ENCODE measurements around the gene HOXA11. TPM values are rescaled to one million over a fixed set of nuclear protein-coding genes. Genes with fewer than 3 reads are reported as not detected.

The HOXA11 gene
- total RNA-seq, 1 donor from 2014 or later = not detected

DNA sequence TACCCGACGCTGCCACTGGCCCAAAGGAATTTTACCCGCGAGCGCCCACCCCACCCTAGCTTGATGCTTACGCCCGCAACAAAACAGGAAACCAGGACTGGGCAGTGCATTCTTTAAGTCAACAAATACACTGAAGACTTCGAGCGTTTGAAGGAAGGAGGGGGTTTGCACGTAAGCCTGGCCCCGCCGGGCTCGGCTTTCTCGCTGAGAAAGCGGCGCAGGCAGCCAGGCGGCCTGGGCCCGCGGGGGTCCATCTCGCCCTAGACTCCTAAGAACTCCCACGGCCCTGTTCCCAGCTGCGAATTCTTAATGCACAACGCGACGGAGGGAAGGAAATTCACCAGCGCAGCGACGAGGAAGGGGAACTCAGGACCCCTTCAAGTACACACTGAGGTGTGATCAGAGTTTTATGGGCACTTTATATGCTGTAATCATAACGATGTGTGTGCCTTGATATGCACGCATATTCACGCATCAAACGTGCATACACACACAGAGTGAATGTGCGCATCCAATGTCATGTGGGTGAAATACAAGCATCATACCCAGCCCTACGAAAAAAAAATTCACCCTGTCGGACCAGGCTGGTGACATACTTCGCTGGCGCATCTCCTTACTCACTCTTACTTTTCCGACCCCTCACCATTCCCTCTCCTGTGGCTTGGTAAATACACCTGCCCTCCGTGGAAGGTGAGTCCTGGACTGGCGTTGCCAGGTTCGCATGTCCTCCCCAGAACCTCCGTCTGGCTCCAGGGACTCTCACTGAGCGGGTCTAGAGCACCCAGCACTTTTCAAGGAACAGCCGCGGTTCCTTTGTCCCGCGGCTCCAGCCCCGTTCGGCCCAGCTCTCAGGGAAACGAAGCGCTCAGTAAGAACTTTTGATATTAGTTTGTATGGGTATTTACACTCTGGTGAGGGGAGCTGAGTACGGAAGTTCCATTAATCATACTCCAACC, 20.6 kb upstream of the HOXA11 start:
- no peak for DNase-seq (ENCODE audit: low spot score)

- no peak for DNase-seq (ENCODE audit: low spot score)
Observed at GRCh38 chr7:27204851-27205322, 19.9 kb upstream of the HOXA11 start.

DNA sequence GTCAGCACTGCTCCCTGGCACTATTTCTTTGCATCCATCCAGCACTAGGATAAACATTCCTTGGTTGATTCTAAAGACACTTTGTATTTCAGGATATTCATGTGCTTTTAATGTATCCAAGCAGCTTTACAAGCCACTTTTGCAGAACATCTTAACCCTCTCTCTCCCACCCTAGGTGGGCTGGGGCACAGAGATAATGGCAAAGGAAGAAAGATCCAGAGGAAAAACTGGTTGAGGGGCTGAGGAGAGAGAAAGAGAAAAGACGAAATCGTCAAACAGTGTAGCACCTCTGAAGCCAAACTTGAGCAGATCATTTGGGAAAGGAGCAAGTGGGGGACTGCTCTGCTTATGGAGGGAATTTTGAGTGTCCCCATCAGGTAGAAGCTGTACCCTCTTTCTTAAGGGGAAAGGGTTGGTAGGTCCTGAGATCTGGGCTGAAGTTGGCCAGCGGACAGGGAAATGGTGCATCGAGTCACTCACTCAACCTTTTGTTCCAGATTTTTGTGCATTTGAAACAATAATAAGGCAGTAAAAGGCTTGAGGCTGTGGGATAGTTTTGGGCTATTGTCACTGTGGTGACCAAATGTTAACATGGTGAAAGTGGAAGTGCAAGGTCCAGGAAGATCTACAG, 19.0 kb upstream of the HOXA11 start:
- no peak for DNase-seq (ENCODE audit: low spot score)

DNA sequence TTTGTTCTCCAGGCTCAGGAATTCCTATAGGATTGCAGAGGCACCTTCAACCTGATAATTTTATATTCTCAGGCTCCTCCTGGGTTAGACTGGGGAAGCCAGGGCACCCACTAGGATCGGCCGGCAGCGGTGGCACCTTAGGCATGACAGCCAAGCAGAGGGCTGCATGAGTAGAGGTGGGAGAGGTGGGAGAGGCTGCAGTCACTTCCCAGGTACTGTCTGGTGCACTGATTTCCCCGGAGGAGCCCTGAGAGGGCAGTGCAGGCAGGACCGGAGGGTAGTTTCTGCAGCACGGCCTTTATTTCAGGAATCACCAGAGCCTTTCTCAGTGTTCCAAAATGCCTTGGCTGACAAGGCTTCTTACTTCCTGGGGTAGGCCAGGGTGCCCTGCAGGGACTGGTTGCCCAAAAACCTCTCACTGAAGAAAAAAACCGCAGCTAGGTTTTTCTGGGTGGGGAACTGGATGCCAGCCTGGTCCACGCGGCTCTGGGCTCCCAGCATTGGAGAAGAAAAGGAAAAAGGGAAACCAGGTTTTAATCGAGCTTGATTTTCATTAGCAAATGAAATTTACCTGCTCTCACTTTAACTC, 18.4 kb upstream of the HOXA11 start:
- no peak for DNase-seq (ENCODE audit: low spot score)

DNA sequence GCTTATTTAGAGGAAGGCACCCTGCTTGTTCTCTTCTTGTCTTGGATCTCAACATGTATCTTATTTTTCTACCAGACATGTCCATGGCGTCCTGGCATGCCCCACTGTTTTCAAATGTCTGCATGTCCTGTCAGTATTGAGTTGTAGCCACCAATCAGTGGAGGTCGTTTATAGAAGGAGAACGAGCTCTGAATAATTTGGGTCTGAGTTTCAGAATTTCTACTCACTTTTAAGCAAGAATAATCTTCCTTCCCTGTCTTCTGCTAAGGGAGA, 17.8 kb upstream of the HOXA11 start:
- no peak for DNase-seq (ENCODE audit: low spot score)

DNA sequence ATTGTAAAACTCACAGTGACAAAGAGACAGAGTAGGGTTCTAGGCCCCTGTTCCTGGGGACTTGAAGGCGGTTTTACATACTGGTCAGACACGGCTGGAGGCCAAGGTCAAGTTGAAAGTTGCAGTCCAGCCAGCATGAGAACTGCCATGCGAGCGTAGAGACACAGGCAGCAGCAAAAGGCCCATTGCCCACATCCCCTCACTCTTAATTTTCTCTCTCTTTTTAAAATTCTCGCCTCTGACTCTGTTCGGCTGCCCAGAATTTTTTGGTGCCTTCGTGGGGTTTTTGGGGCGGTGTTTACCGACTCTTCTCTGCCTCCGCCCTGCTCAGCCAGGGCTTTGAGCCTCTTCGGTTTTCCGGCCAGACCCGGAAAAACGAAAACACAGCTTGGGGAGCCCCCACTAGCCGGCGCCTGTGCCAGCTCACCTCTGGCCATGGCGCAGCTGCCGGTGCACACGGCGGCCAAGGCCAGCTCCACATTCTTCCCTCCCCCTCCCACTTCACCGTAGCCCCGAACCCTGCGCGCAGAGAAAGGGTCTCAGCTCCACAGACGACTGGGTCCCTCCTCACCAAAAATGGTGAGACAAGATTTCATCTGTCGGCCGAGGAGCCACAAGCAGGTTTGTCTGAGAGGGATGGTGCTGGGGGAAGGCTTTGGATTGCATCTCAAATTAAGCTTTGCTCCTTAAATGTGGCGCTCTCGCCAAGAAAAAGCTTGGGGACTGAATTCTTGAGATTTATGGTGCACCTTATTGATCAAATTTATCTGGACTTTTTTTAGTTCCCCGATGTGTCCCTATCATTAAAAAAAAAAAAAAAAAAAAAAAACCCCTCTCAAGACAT, 17.2 kb upstream of the HOXA11 start:
- no peak for DNase-seq (ENCODE audit: low spot score)

DNA sequence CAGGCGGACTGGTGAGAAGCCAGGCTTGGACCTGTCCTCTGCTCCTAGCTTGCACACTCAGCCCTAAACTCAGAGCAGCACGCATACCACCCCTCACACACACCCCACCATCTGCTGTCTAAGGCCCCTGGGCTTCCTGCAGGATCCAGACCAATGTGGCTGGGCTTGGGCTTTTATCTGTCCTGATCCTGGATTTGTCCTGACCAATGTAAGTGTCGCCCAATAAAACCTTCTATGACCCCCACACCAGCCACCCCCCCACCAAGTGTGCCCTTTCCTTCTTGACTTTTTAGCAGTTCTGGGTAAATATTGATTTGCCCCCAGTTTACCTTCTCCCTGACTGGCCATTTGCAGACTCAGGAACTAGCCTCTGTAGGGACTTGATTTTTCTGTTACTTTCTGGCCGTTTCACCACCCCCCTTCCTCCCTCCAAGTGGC, 16.6 kb upstream of the HOXA11 start:
- no peak for DNase-seq (ENCODE audit: low spot score)

DNA sequence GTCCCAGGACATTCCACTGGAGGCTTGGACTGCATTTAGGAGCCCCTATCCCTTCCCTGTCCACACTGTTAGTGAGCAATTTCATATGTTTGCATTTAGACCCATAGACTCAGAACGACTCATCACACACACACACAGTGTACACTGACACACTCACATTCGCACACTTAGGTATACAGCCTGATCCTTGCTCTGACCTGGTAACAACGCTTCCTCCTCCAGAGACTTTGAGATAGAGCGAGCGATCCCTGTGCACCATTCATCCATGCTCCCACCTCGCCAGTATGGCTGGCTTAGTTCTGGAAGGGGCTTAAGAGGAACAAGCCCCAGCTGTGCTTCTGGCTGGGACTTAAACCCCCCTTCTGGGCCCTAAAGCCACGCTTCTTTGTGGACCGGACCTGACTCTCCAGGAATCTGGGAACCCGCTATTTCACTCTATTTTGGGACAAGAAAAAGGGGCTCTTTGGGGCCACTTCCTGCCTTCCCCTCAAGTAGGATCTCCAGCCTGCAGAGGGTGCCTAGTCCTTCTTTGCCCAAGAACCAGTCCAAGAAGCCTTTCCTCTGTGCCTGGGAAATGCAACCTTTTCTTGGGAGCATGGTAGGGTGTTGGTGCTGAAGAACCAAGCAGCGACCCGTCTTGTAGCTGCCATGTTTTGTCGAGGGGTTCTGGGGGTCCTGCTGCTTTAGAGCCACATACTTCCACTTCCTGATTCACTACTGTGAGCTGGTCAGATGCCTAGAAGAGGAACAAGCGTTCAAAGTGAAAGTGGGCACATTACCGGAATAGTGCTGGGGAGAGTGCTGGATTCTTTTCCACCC, 15.9 kb upstream of the HOXA11 start:
- no peak for DNase-seq (ENCODE audit: low spot score)

- DNase-seq (ENCODE audit: low spot score) = no peak
Observed at GRCh38 chr7:27199849-27200760, 15.1 kb upstream of the HOXA11 start, which contains the start of gene HOXA13. Gene HOXA13, minus strand, starts transcription at chr7:27200091. Its CDS starts 14 bp downstream, at chr7:27200077.

DNA sequence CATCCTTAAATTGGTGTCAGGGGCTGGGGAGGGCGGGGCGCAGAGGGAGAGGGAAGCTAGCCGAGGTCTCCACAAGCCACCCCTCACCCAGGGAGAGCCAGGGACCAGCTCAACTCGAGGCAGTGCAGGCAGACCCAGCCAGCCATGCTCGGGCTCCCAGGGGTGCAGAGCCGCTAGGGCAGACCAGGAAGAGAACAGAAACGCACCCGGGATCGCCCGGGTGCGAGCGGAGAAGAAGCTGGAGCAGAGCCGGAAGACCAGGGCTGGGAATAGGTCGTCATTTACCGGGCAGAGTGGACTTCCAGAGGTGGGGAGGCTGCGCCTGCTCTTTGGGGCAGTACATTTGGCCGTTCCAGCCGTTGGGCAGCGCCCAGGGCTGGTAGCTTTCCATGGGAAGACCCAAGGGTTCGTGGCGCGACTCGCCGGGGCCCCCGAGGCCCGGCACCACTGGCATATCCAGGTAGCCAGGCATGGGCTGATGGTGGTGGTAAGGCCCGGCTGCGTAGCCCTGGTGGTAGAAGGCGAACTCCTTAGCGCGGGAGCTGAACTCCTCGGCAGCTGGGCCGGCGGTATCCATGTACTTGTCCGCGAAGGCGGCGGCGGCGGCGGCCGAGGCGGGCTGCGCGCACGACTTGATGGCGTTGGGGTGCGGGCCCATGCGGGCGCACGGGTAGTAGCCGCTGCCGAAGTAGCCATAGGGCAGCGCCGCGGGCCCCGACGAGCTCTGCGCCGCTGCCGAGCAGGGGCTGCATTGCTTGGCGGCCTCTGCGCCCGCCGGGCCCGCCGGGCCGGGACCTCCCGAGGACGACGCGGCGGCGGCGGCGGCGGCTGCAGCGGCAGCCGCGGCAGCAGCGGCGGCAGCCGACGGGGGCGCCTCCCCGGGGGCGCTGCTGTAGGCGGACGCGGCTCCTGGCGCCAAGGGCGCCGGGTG, 14.1 kb upstream of the HOXA11 start:
- no peak for DNase-seq (ENCODE audit: low spot score)

DNA sequence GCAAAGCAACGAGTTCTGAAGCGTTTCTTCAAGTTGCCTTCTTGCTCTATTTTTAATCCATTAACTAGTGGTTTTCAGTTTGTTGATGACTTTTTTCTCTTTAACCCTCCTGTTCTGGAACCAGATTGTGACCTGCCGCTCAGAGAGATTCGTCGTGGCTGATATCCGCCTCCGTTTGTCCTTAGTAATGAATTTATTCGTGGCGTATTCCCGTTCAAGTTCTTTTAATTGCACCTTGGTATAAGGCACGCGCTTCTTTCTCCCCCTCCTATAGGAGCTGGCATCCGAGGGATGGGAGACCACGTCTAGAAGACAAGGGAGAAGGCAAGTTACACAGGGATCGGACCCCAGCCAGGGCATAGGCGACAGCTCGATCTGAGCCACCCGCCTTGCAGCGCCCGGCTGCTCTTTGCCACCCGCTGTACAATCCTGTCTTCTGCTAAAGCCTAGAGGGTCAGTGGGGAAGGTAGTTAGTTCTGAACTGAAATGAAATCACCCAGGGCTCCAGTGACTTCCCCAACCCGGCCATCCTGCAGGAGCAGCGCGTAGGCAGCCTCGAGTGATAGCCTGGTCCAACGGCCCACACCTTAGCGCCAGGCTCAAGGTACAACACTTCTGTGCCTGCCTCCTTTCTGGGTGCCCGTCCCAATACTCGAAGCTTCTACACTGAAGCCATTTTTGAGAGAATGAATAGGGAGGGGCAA, 13.3 kb upstream of the HOXA11 start:
- no peak for DNase-seq (ENCODE audit: low spot score)

DNA sequence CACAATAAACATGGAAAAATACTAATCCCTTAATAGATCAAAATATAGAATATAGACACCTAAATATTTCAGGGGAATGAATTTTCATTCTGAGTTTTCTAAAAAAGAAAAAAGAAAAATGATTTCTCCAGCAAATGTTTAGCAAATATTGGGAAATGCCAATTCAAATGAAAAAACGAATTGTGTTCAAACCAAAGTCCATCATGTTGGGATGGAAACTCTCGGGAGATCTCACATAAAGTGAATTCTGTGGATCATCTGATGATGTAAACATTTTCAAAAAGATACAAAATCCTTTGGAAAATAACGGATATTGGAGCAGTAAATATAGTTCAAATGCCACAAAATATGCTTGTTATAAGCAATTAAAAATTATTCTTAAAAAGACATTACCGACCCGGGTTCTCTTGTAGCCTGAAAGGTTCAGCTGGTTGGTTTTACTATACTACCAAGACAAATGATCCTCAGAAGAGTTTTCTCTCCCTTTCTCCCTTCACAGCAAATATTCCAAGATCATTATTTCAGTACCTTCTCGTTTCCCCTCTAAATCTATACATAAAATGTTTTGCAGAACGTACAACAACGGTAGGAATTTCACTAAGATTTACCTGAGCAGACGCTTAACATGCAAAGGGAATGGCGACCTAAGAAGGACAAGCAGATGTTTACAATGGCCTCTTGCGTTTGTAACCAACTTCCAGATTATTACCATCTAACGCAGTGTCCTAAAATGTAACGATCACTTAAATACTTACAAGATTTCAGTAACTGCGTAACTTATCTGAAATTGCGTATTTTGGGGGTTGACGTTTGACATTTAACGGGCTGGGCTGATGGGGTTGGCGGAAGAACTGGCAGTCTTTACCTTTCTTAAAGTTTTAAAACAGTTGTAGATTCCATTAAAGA, 12.4 kb upstream of the HOXA11 start:
- DNase-seq (ENCODE audit: low spot score) = no peak

DNA sequence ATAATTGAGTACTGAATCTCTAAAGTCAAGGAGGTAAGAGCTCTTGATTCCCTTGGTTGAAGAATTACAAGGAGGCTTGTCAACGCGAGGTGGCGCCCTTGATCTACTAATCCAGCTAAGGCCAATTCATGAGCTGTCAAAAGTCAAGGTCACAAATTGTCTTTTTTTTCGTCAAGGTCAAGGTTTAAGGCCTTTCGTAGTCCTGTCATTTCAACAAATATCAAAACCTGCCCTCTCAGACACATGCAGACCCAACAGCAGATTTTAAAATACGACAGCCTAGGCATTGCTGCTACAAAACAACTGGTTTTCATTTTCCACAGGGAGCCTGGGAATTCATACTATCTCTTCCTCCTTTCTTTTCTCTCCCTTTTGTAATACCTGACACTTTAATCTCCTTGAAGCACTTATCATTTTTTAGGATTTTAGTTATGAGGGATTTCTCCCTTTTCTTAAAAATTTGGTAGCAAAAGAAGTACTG, 11.3 kb upstream of the HOXA11 start:
- DNase-seq (ENCODE audit: low spot score) = peak; percentile 82

DNA sequence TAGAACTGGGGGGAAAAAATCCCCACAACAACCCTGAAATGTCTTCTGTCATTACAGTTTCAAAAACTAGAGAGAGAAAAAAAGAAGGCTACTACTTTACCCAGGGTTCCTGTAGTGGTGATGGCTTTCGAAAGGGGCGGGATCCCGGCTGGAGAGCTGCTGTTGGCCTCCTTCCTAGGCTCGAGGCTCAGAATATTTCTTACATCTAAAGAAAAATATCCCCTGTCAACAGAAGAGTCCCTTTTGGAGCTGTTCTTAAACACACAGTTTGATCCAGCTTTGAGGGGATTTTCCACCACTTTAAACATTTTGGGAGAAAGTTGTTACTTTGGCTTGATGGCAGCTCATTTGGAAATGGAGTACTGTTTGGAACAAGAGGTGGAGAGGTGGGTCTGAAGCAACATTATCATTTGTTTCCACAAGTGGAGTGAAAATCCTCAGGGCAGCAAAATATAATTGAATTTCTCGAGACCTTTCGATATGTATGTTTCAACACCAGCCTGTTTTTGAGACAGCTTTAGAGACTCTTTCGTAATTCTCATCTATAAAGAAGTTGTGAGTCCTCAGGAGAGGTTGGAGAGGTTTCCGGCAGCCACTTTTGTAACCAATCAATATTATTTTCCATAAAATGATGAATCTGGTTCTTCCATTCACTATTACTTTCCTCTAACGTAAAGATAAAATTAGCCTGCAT, 9.8 kb upstream of the HOXA11 start:
- no peak for DNase-seq (ENCODE audit: low spot score)

DNA sequence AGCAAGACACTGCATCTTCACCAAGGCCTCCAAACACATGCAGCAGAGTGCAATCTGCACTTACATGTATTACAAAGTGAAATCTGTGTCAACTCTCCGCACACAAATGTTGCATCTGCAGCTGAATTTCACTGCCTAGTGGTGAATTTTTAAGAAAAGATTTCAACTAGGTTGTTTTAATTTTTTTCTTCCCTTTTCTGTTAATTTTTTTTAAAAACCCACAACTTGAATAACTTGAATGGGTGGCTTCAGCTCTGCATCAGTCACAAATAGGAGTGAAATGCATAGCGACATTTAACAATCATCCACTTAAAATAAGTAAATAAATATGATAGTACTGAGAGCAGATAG, 8.9 kb upstream of the HOXA11 start:
- no peak for DNase-seq (ENCODE audit: low spot score)

DNA sequence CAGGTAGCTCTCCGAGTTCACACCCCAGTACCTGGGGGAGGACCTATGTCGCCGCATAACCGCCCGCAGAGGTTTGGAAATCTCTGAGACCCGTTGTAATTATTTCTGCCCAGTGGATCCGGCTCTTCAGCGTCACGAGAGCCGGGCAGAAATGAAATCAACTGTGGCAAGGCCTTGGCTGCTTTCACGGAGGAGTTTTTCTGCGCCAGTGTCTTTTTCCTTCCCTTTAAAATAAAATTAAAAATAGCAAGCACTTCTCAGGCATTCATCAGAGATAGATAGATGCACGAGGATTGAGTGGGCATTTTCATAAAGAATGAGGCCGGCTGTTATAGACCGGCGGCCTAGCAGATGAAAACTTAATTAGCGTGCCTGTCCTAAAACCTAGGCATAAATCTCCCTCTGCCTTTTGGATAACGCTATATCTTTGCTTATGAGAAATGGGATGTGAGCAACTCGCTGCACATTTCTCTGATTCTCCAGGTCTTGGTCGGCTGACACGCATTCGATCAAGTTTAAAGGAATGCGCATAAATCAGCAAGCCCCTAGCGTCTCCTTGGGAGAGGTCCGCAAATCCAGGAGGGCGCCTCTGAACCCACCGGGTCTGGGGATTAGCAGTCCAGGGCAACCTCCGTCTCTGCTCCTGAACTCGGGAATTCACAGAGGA, 8.4 kb upstream of the HOXA11 start:
- DNase-seq (ENCODE audit: low spot score) = no peak

All from mucosa of gallbladder (tissue), 1 donor.